ENCODE measurements around the gene PXK.
A peak's percentile ranks its signal among the peaks of the same experiment; 100 is the strongest.

The PXK gene

DNA sequence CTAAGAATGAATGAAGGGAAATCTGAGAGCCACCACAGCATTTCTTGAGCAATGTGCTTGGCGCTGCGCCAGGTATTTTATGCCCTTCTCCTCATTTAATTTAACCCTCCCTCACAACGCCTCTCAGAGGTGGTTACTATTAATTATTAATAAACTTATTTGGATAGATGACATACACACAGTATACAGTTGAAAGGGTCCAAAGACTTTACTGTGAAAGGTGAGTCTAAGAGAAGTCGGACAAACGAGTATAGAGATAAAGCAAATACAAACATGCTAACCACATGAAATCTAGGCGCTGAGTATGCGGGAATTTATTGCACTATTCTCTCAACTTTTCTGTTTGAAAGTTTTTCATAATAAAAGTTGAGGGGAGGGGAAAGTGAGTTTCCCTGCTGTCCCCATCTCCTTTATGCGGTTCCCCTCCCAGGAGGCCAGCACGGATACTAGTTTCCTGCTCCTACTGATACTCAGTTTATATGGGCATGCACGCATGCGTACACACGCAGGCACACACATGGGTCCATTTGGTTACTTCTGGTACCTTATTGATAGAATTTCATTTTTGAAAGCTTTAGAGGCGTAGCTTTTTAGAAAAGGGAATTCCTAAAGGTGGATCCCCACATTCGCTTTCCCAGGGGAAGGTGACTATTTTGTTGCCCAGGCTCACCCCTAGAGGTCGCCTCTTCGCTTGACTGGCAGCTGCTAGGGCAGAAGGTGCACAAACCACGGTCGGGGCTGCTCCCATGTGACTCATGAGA, 130.7 kb downstream of the PXK start:
- peak; percentile 51 to 53 for DNase-seq (ENCODE audit: low read depth in 1 of 2, low spot score in 1 of 2)

GRCh38 chr3:58463942-58464271, 131.2 kb downstream of the PXK start:
- DNase-seq (ENCODE audit: low read depth in 1 of 2, low spot score in 1 of 2): no peak

- no peak for DNase-seq (ENCODE audit: low read depth in 1 of 2, low spot score in 1 of 2)
Measured at GRCh38 chr3:58464866-58465265, 132.2 kb downstream of the PXK start.

DNA sequence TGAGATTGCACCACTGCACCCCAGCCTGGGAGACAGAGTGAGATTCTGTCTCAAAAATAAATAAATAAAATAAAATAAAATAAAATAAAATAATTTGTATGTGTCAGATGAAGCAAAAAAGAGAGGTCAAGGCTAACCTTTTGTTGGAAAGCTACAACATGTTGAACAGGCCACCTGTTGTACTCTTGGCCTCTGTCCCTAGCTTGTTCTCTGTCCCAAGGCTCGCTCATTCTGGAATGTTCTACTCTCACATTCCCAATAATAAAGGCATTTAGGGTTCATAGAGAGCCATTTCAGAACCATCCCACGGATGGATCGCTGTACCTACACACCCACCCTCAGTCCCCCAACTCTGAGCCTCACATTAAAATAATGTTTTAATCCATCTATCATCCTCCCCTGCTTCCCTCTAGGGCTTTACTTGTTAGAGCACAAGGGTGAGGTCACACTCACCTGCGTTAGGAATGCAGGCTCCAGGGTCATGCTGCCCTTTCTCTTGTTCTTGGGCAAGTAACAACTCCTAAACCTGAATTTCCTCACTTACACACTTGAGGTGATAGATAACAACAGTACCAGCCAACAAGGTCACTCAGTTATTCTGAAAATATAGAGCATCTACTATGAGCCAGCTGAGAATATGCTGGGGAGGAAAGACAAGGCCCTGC, 134.3 kb downstream of the PXK start:
- no peak for DNase-seq (ENCODE audit: low read depth in 1 of 2, low spot score in 1 of 2)

GRCh38 chr3:58469096-58469495, 136.4 kb downstream of the PXK start:
- DNase-seq (ENCODE audit: low read depth in 1 of 2, low spot score in 1 of 2): no peak

DNA sequence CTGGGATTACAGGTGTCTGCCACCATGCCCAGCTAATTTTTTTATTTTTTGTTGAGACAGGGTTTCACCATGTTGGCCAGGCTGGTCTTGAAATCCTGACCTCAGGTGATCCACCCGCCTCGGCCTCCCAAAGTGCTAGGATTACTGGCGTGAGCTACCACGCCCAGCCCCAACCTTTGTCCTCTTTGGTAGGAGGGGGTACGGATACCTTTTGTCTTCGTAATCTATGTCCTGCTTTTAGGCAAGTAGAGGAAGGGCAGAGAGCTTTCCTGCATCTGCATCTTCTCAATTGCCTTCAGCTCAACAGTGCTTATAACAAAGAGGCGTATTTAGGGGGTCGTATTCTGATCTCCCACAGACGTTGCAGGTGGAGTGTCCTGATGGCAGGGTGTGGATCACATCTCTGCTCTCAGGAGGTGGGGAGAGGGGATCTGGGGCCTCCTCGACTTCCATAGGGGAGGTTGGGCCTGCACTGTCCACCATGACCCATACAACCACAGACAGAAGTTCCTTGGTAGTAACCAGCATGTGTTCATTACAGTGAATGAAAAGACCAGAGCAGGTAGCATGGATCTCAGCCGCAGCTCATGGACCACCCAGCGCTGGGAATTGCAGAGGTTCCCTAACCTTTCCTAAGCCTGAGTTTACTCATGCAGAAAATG, 137.8 kb downstream of the PXK start:
- DNase-seq (ENCODE audit: low read depth in 1 of 2, low spot score in 1 of 2): no peak

- DNase-seq (ENCODE audit: low read depth in 1 of 2, low spot score in 1 of 2): no peak
Measured at GRCh38 chr3:58471025-58471887, 138.6 kb downstream of the PXK start.

- DNase-seq (ENCODE audit: low read depth in 1 of 2, low spot score in 1 of 2): no peak
Measured at GRCh38 chr3:58473275-58473674, 140.6 kb downstream of the PXK start.

DNA sequence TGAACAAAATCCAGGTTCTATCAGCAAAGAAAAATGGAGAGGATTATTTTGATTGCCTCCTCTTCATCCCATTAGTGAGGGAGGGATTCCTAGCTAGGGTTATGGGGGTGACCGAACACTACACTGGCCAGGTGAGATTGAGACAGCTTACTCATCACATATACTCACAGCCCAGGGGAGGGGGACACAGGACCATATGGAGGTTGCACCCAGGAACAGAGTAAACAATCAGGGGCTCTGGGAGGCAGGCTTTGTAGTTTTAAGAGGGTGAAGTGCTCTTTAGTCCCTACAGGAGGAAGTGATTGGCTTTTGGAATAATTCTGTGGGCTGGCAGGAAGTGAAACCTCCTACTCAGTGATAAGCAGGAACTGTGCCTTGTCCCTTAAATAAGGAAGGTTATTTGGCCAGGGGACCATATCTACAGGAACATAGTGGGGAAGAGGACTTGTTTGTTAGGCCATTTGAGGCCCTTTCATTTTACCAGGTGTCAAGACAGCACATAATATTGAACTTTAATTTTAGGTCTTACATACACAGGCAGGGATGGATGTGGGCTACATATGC, 141.7 kb downstream of the PXK start:
- DNase-seq (ENCODE audit: low read depth in 1 of 2, low spot score in 1 of 2): no peak

GRCh38 chr3:58474967-58475578, 142.4 kb downstream of the PXK start:
- no peak for DNase-seq (ENCODE audit: low read depth in 1 of 2, low spot score in 1 of 2)
